SK-N-SH (cell line): ENCODE results near the gene PGK1. TPM values are rescaled to one million over a fixed set of nuclear protein-coding genes. Genes with fewer than 3 reads are reported as not detected.

ENCODE experiments used
- CTCF ChIA-PET: fragments of 300-600, 350-600 bp; formaldehyde crosslinking; extraction: SDS; loops from one replicate; lab custom pipeline; 2021; lab: Yijun Ruan, JAX
- POLR2A ChIA-PET: fragments of 350-600 bp; sonication (Branson Sonifier 250); formaldehyde crosslinking; extraction: SDS; loops from one replicate; lab custom pipeline; 2020; ENCODE audit warnings: antibody characterized with exemption, inconsistent platforms; lab: Yijun Ruan, JAX
- DNase-seq: peaks from one replicate; pipeline ENCODE4 v3.0.0; 2012
- H2AFZ ChIP-seq: fragments of 200-600 bp; sonication (generic); 2 replicates; pipeline ENCODE4 v1.8.1; 2016; ENCODE audit warnings: antibody characterized with exemption, mild to moderate bottlenecking, low read depth
- H3F3A ChIP-seq: fragments of 200-600 bp; sonication (generic); replicated peaks from 2 replicates; pipeline ENCODE3; 2016; ENCODE audit warnings: antibody characterized with exemption, mild to moderate bottlenecking; ENCODE audit not compliant: insufficient read depth
- H3K27ac ChIP-seq, 2 experiments: fragments of 200-500 bp in 1 of 2; fragments of 200-600 bp in 1 of 2; sonication (Bioruptor generic) in 1 of 2; sonication (generic), shearing (Covaris generic) in 1 of 2; 2 replicates each; pipeline versions ENCODE4 v1.5.1 to v1.6.1; 2014 to 2016; ENCODE audit warnings: low read depth in 2 of 2, inconsistent platforms in 1 of 2, low read length in 1 of 2, mild to moderate bottlenecking in 1 of 2, mixed read lengths in 1 of 2
- H3K27me3 ChIP-seq: fragments of 200-600 bp; sonication (generic), shearing (Covaris generic); 2 replicates; pipeline ENCODE4 v1.6.1; 2016; ENCODE audit warnings: mixed run types; ENCODE audit not compliant: insufficient read depth
- H3K36me3 ChIP-seq, 2 experiments: fragments of 200-500 bp in 1 of 2; fragments of 200-600 bp in 1 of 2; sonication (Bioruptor generic) in 1 of 2; sonication (generic) in 1 of 2; replicated peaks in 1 of 2; 2 replicates each; pipeline versions ENCODE3 to v1.5.1; 2014 to 2016; ENCODE audit warnings: low read length in 1 of 2, mild to moderate bottlenecking in 1 of 2; ENCODE audit not compliant: insufficient read depth in 2 of 2, control insufficient read depth in 1 of 2
- H3K4me1 ChIP-seq, 2 experiments: fragments of 200-500 bp in 1 of 2; fragments of 200-600 bp in 1 of 2; sonication (Bioruptor generic) in 1 of 2; sonication (generic), shearing (Covaris generic) in 1 of 2; 2 replicates each; pipeline versions ENCODE4 v1.5.1 to v1.6.1; 2014 to 2016; ENCODE audit warnings: low read depth in 1 of 2, low read length in 1 of 2, mixed run types in 1 of 2; ENCODE audit not compliant: insufficient read depth in 2 of 2, control insufficient read depth in 1 of 2
- H3K4me2 ChIP-seq: fragments of 200-600 bp; sonication (generic), shearing (Covaris generic); 2 replicates; pipeline ENCODE4 v1.6.1; 2017; ENCODE audit warnings: mixed run types
- H3K4me3 ChIP-seq, 2 experiments: fragments of 200-500 bp in 1 of 2; fragments of 200-600 bp in 1 of 2; sonication (Bioruptor generic) in 1 of 2; sonication (generic), shearing (Covaris generic) in 1 of 2; 2 replicates each; pipeline versions ENCODE4 v1.5.1 to v1.8.1; 2014 to 2016; ENCODE audit warnings: low read depth in 2 of 2, inconsistent platforms in 1 of 2, low read length in 1 of 2, mild to moderate bottlenecking in 1 of 2, mixed read lengths in 1 of 2, moderate library complexity in 1 of 2
- H3K79me2 ChIP-seq: fragments of 200-600 bp; sonication (generic); 2 replicates; pipeline ENCODE4 v1.8.1; 2017; ENCODE audit warnings: mild to moderate bottlenecking; ENCODE audit not compliant: insufficient read depth
- H3K9ac ChIP-seq: fragments of 200-600 bp; sonication (generic); 2 replicates; pipeline ENCODE4 v1.6.1; 2017; ENCODE audit warnings: mixed run types
- H3K9me2 ChIP-seq: fragments of 200-600 bp; sonication (generic); 2 replicates; pipeline ENCODE4 v1.6.1; 2017; ENCODE audit warnings: mixed run types
- H3K9me3 ChIP-seq: fragments of 200-600 bp; sonication (generic); 2 replicates; pipeline ENCODE4 v1.6.1; 2017; ENCODE audit warnings: mixed run types, mild to moderate bottlenecking, moderate library complexity
- H4K20me1 ChIP-seq: fragments of 200-600 bp; sonication (generic); 2 replicates; pipeline ENCODE4 v1.6.1; 2017; ENCODE audit warnings: mild to moderate bottlenecking, mixed run types; ENCODE audit not compliant: insufficient read depth
- CHD2 ChIP-seq: fragments of 150-350 bp; IDR thresholded peaks from 2 replicates; pipeline ENCODE4 v1.6.1; 2018; ENCODE audit warnings: low read length; ENCODE audit not compliant: partially characterized antibody
- EZH2phosphoT487 ChIP-seq: fragments of 200-600 bp; sonication (generic); IDR thresholded peaks from 2 replicates; pipeline ENCODE4 v1.6.1; 2017; ENCODE audit warnings: low read depth, mixed run types, mild to moderate bottlenecking, antibody characterized with exemption, moderate library complexity, borderline replicate concordance
- FOXJ3 ChIP-seq: sonication (generic); formaldehyde crosslinking; IDR thresholded peaks from 2 replicates; pipeline ENCODE4 v1.5.1; 2020; ENCODE audit warnings: mild to moderate bottlenecking, missing genetic modification reagents
- FOXM1 ChIP-seq: IDR thresholded peaks from 2 replicates; pipeline ENCODE4 v1.4.0; 2012; ENCODE audit warnings: low read depth, mild to moderate bottlenecking
- GABPA ChIP-seq: IDR thresholded peaks from 2 replicates; pipeline ENCODE4 v1.4.0; 2012; ENCODE audit warnings: low read depth, mild to moderate bottlenecking
- JUND ChIP-seq: IDR thresholded peaks from 2 replicates; pipeline ENCODE4 v1.4.0; 2012
- NRF1 ChIP-seq: IDR thresholded peaks from 2 replicates; pipeline ENCODE4 v1.6.1; 2012; ENCODE audit warnings: low read depth, mild to moderate bottlenecking, low read length
- POLR2AphosphoS5 ChIP-seq: IDR thresholded peaks from 2 replicates; pipeline ENCODE4 v1.6.1; 2012; ENCODE audit warnings: low read depth, low read length
- RAD21 ChIP-seq: IDR thresholded peaks from 2 replicates; pipeline ENCODE4 v1.6.1; 2012; ENCODE audit warnings: mild to moderate bottlenecking, low read length
- RCOR1 ChIP-seq: fragments of 150-350 bp; IDR thresholded peaks from 2 replicates; pipeline ENCODE4 v1.6.1; 2017; ENCODE audit warnings: antibody characterized with exemption, low read length
- RXRA ChIP-seq: IDR thresholded peaks from 2 replicates; pipeline ENCODE4 v1.4.0; 2012; ENCODE audit warnings: low read depth, mild to moderate bottlenecking, borderline replicate concordance
- SIN3A ChIP-seq: IDR thresholded peaks from 2 replicates; pipeline ENCODE4 v1.6.1; 2012; ENCODE audit warnings: low read depth, mild to moderate bottlenecking, low read length, moderate library complexity, borderline replicate concordance
- TCF12 ChIP-seq: IDR thresholded peaks from 2 replicates; pipeline ENCODE4 v1.4.0; 2012
- TEAD4 ChIP-seq: IDR thresholded peaks from 2 replicates; pipeline ENCODE4 v1.4.0; 2012; ENCODE audit warnings: mild to moderate bottlenecking, borderline replicate concordance; ENCODE audit not compliant: insufficient read depth
- WGBS: methylation state at CpG from one replicate; pipeline ENCODE4 v1.1.6; 2017; ENCODE audit warnings: low lambda C conversion rate; 5-methylcytosine and 5-hydroxymethylcytosine counted together
- polyA plus RNA-seq, 3 experiments: library from polyadenylated mRNA; depleted of rRNA; stranded (reverse); fragments of >200 nt; gene quantifications; 2 replicates each; pipeline ENCODE4 v1.2.3, GENCODE V29; 2012
- TF ChIP-seq, protein P1 (sequence below): IDR thresholded peaks from 2 replicates; pipeline ENCODE4; 2012
- TF ChIP-seq, protein P2 (sequence below): IDR thresholded peaks from 2 replicates; pipeline ENCODE4 v1.6.1; 2012; ENCODE audit warnings: mild to moderate bottlenecking, low read depth, low read length, moderate library complexity
- TF ChIP-seq, protein P3 (sequence below): IDR thresholded peaks from 2 replicates; pipeline ENCODE4 v1.4.0; 2012; ENCODE audit warnings: low read depth, borderline replicate concordance
- TF ChIP-seq, protein P4 (sequence below): fragments of 150-350 bp; IDR thresholded peaks from 2 replicates; pipeline ENCODE4 v1.6.1; 2016; ENCODE audit warnings: mild to moderate bottlenecking, low read depth, low read length
- TF ChIP-seq, protein P5 (sequence below): fragments of 200-600 bp; sonication (generic); IDR thresholded peaks from 2 replicates; pipeline ENCODE4 v1.6.1; 2017; ENCODE audit warnings: antibody characterized with exemption, mild to moderate bottlenecking, moderate library complexity
- TF ChIP-seq, protein P6 (sequence below): IDR thresholded peaks from 2 replicates; pipeline ENCODE4 v1.4.0; 2012; ENCODE audit warnings: low read depth, borderline replicate concordance

The PGK1 gene
- polyA plus RNA-seq, 1 of the 3 experiments (the other 2 are of a cell fraction) = 260 TPM

DNA sequence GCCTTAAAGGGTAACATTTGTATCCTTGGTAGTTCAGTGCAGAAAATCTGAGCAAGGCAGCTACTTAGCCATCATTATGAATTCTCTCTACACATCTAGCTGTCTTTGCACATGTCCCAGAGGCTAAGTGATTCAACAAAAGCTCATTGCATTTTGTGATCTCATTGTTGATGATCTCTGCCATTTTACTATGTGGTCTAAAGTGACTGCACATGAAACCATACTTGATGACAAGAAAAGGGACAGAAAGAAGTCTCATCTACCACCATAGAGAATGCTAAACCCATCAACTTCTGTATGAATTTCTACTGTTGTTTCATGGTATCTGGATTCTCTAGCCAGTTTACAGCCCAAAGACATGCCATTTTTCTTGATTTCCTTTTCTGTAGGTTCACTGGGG, 5.9 kb upstream of the PGK1 start:
- Histone ChIP-seq H3K27ac (no peak overlapping the region), H3K27me3 (no peaks in the 10 kb centered on the region), H3K4me1 (no peaks in the 10 kb centered on the region; a peak in 1 of 4 replicates), H3K36me3 (no peaks in the 10 kb centered on the region), H4K20me1 (no peaks in the 10 kb centered on the region), H3K9me3 (no peaks in the 10 kb centered on the region), H3K79me2 (no peaks in the 10 kb centered on the region), H3F3A (no peaks in the 10 kb centered on the region), H3K4me2 (no peak overlapping the region), H3K9ac (no peak overlapping the region), H2AFZ (no peak overlapping the region), H3K4me3 (no peak overlapping the region), H3K9me2 (no peaks in the 10 kb centered on the region)
- DNase-seq = no peak
- ChIA-PET POLR2A (no interaction called here), CTCF (no interaction called here)
- no peak for TF ChIP-seq FOXJ3 (CRISPR knock-in tag)
- TF ChIP-seq, protein P1, sequence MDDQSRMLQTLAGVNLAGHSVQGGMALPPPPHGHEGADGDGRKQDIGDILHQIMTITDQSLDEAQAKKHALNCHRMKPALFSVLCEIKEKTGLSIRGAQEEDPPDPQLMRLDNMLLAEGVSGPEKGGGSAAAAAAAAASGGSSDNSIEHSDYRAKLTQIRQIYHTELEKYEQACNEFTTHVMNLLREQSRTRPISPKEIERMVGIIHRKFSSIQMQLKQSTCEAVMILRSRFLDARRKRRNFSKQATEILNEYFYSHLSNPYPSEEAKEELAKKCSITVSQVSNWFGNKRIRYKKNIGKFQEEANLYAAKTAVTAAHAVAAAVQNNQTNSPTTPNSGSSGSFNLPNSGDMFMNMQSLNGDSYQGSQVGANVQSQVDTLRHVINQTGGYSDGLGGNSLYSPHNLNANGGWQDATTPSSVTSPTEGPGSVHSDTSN = no peak
- TF ChIP-seq, protein P2, sequence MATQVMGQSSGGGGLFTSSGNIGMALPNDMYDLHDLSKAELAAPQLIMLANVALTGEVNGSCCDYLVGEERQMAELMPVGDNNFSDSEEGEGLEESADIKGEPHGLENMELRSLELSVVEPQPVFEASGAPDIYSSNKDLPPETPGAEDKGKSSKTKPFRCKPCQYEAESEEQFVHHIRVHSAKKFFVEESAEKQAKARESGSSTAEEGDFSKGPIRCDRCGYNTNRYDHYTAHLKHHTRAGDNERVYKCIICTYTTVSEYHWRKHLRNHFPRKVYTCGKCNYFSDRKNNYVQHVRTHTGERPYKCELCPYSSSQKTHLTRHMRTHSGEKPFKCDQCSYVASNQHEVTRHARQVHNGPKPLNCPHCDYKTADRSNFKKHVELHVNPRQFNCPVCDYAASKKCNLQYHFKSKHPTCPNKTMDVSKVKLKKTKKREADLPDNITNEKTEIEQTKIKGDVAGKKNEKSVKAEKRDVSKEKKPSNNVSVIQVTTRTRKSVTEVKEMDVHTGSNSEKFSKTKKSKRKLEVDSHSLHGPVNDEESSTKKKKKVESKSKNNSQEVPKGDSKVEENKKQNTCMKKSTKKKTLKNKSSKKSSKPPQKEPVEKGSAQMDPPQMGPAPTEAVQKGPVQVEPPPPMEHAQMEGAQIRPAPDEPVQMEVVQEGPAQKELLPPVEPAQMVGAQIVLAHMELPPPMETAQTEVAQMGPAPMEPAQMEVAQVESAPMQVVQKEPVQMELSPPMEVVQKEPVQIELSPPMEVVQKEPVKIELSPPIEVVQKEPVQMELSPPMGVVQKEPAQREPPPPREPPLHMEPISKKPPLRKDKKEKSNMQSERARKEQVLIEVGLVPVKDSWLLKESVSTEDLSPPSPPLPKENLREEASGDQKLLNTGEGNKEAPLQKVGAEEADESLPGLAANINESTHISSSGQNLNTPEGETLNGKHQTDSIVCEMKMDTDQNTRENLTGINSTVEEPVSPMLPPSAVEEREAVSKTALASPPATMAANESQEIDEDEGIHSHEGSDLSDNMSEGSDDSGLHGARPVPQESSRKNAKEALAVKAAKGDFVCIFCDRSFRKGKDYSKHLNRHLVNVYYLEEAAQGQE = no peak
- TF ChIP-seq, protein P3, sequence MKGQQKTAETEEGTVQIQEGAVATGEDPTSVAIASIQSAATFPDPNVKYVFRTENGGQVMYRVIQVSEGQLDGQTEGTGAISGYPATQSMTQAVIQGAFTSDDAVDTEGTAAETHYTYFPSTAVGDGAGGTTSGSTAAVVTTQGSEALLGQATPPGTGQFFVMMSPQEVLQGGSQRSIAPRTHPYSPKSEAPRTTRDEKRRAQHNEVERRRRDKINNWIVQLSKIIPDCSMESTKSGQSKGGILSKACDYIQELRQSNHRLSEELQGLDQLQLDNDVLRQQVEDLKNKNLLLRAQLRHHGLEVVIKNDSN = no peak
- no peak for TF ChIP-seq RAD21
- TF ChIP-seq NRF1 = no peak
- no peak for TF ChIP-seq TCF12
- TF ChIP-seq POLR2AphosphoS5 = no peak
- TF ChIP-seq RXRA = no peak
- no peak for TF ChIP-seq TEAD4
- no peak for TF ChIP-seq RCOR1
- TF ChIP-seq GABPA = no peak
- no peak for TF ChIP-seq FOXM1

DNA sequence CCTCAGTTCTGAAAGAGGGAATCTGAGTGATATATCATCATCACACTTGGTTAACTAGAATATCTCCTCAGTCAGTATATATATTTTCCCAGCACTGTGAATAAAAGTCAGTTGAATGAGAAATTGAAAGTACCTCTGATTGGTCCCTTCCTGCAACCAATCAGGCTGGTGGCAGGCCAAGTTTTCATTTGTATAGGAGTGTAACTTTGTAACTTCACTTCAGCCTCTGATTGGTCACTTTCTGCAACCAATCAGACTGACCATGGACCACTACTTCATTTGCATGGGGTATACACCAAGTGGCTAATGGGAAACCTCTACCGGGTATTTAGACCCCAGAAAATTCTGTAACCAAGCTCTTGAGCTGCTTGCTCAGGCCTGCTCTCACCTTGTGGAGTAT, 2.0 kb upstream of the PGK1 start:
- no peak for DNase-seq
- H2AFZ ChIP-seq = no peak overlapping the region; the same call in 1 of the 2 replicates
- POLR2A ChIA-PET = no interaction called here
- CTCF ChIA-PET = interaction anchor here (1.3 kb wide), 1 partner anchor 16 kb away, joined by 4 read pairs; no protein-coding TSS in a partner anchor
- H4K20me1 ChIP-seq = peaks cover 22% of the 10 kb centered on the region
- H3F3A ChIP-seq = no peaks in the 10 kb centered on the region
- no peaks in the 10 kb centered on the region for H3K9me2 ChIP-seq
- WGBS = 45% methylated on average over 1 of the region's 1 CpG
- peaks cover 30% of the 10 kb centered on the region for H3K79me2 ChIP-seq
- no peak overlapping the region for H3K4me3 ChIP-seq
- H3K27me3 ChIP-seq = no peaks in the 10 kb centered on the region
- H3K9me3 ChIP-seq = no peaks in the 10 kb centered on the region
- peaks cover 3 to 5% of the 10 kb centered on the region in 2 experiments for H3K36me3 ChIP-seq
- H3K4me1 ChIP-seq = peaks cover 0 to 8% of the 10 kb centered on the region in 2 experiments; a peak in 1 of 4 replicates
- H3K9ac ChIP-seq = no peak overlapping the region
- no peak overlapping the region for H3K27ac ChIP-seq
- no peak overlapping the region for H3K4me2 ChIP-seq
- TF ChIP-seq, protein P4, sequence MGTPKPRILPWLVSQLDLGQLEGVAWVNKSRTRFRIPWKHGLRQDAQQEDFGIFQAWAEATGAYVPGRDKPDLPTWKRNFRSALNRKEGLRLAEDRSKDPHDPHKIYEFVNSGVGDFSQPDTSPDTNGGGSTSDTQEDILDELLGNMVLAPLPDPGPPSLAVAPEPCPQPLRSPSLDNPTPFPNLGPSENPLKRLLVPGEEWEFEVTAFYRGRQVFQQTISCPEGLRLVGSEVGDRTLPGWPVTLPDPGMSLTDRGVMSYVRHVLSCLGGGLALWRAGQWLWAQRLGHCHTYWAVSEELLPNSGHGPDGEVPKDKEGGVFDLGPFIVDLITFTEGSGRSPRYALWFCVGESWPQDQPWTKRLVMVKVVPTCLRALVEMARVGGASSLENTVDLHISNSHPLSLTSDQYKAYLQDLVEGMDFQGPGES = no peak
- TF ChIP-seq, protein P5, sequence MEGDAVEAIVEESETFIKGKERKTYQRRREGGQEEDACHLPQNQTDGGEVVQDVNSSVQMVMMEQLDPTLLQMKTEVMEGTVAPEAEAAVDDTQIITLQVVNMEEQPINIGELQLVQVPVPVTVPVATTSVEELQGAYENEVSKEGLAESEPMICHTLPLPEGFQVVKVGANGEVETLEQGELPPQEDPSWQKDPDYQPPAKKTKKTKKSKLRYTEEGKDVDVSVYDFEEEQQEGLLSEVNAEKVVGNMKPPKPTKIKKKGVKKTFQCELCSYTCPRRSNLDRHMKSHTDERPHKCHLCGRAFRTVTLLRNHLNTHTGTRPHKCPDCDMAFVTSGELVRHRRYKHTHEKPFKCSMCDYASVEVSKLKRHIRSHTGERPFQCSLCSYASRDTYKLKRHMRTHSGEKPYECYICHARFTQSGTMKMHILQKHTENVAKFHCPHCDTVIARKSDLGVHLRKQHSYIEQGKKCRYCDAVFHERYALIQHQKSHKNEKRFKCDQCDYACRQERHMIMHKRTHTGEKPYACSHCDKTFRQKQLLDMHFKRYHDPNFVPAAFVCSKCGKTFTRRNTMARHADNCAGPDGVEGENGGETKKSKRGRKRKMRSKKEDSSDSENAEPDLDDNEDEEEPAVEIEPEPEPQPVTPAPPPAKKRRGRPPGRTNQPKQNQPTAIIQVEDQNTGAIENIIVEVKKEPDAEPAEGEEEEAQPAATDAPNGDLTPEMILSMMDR = no peak
- no peak for TF ChIP-seq EZH2phosphoT487
- TF ChIP-seq SIN3A = no peak
- TF ChIP-seq, protein P6, sequence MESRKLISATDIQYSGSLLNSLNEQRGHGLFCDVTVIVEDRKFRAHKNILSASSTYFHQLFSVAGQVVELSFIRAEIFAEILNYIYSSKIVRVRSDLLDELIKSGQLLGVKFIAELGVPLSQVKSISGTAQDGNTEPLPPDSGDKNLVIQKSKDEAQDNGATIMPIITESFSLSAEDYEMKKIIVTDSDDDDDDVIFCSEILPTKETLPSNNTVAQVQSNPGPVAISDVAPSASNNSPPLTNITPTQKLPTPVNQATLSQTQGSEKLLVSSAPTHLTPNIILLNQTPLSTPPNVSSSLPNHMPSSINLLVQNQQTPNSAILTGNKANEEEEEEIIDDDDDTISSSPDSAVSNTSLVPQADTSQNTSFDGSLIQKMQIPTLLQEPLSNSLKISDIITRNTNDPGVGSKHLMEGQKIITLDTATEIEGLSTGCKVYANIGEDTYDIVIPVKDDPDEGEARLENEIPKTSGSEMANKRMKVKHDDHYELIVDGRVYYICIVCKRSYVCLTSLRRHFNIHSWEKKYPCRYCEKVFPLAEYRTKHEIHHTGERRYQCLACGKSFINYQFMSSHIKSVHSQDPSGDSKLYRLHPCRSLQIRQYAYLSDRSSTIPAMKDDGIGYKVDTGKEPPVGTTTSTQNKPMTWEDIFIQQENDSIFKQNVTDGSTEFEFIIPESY = no peak
- TF ChIP-seq CHD2 = no peak
- no peak for TF ChIP-seq JUND
